Nephron (organoid): Measurements from ENCODE around the gene AOX1.
A peak's percentile ranks its signal among the peaks of the same experiment; 100 is the strongest.

Experiments used
- H3K27ac Mint-ChIP-seq, 3 experiments: 2 replicates each; pipeline ENCODE4 v1.8.0; 2020; ENCODE audit warnings: mixed read lengths in 3 of 3, mild to moderate bottlenecking in 2 of 3, moderate library complexity in 1 of 3
- H3K27me3 Mint-ChIP-seq: 2 replicates; pipeline ENCODE4 v1.8.0; 2021; ENCODE audit warnings: low read depth, mild to moderate bottlenecking, moderate library complexity, mixed read lengths
- H3K36me3 Mint-ChIP-seq: 2 replicates; pipeline ENCODE4 v1.8.0; 2020; ENCODE audit warnings: low read depth, mixed read lengths
- H3K4me1 Mint-ChIP-seq: 2 replicates; pipeline ENCODE4 v1.8.0; 2020; ENCODE audit warnings: mixed read lengths
- H3K4me3 Mint-ChIP-seq, 3 experiments: 2 replicates each; pipeline ENCODE4 v1.8.0; 2020; ENCODE audit warnings: mild to moderate bottlenecking in 3 of 3, mixed read lengths in 3 of 3, moderate library complexity in 2 of 3
- H3K9me3 Mint-ChIP-seq: 2 replicates; pipeline ENCODE4 v1.8.0; 2020; ENCODE audit warnings: mixed read lengths
- TF ChIP-seq, protein P1 (sequence below), 3 experiments: fragments of 200-600 bp; sonication (generic); IDR thresholded peaks; one replicate each; pipeline ENCODE4 v1.5.0; 2021; ENCODE audit warnings: antibody characterized with exemption in 3 of 3; ENCODE audit not compliant: unreplicated experiment in 3 of 3

The AOX1 gene

DNA sequence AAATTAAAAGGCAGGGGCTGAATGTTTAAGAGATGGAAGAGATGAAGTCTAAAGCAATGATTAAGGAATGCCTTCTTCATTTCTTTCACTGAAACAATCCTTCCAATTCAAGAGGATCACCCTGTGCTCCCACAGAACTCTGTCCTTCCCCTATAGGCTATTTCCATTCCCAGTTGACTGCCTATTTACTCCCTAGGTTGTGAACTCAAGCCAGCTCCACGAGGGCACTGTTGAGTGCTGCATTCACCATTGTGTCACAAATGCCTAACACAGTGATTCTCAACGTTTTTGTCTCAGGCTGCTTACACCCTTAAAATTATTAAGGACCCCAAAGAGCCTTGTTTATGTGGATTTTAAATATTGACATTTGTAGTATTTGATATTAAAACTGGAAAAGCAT is 112.4 kb downstream of the AOX1 start:
- Mint-ChIP-seq H3K27ac (no peak overlapping the region), H3K4me3 (no peak overlapping the region), H3K27me3 (no peaks in the 10 kb centered on the region), H3K4me1 (no peaks in the 10 kb centered on the region), H3K9me3 (no peaks in the 10 kb centered on the region), H3K36me3 (no peaks in the 10 kb centered on the region)
- TF ChIP-seq, protein P1, sequence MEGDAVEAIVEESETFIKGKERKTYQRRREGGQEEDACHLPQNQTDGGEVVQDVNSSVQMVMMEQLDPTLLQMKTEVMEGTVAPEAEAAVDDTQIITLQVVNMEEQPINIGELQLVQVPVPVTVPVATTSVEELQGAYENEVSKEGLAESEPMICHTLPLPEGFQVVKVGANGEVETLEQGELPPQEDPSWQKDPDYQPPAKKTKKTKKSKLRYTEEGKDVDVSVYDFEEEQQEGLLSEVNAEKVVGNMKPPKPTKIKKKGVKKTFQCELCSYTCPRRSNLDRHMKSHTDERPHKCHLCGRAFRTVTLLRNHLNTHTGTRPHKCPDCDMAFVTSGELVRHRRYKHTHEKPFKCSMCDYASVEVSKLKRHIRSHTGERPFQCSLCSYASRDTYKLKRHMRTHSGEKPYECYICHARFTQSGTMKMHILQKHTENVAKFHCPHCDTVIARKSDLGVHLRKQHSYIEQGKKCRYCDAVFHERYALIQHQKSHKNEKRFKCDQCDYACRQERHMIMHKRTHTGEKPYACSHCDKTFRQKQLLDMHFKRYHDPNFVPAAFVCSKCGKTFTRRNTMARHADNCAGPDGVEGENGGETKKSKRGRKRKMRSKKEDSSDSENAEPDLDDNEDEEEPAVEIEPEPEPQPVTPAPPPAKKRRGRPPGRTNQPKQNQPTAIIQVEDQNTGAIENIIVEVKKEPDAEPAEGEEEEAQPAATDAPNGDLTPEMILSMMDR (IDR thresholded peaks at IDR 0.05; ENCODE audit: unreplicated experiment in 3 of 3): no peak

DNA sequence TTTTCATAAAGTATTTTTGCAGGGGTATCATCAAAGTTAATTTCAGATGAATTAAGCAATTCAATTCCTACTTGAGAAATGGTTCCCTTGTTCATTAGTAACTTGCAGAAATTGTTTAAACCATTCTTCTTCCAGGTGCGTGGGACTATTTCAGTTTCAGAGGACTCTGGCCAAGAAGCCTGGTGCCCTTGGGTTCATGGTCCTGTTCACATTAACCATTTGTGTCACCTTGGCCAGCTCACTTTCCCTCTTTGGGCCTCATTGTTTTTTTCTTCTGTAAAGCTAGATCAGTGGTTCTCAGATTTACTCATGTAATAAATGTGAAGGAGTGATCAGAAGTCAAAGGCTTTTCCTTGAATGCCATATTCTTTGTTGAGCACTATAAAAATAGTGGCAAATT is 113.5 kb downstream of the AOX1 start:
- Mint-ChIP-seq H3K4me1 (no peaks in the 10 kb centered on the region), H3K4me3 (no peak overlapping the region), H3K36me3 (no peaks in the 10 kb centered on the region), H3K9me3 (no peaks in the 10 kb centered on the region), H3K27ac (no peak overlapping the region), H3K27me3 (no peaks in the 10 kb centered on the region)
- TF ChIP-seq, protein P1 (IDR thresholded peaks at IDR 0.05; ENCODE audit: unreplicated experiment in 3 of 3): no peak

DNA sequence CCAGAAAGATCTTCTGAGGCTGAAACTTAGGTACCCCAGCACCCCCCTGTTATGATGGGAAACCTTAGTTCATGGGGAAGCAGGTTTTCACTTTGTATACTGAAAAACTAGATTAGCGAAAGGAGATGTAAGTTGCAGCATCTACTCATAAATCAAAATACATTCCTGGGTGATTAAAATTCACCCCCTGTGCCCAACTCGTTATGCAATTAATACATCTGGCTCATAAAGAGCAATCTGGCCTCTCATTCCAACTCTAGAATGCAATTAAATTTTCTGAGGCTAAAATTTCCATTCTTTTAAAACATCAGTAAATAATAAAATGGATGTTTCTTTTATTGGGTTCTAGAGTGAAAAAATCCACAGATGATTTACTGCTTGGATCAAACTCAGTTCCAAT is 115.0 kb downstream of the AOX1 start:
- H3K27ac Mint-ChIP-seq: no peak overlapping the region

DNA sequence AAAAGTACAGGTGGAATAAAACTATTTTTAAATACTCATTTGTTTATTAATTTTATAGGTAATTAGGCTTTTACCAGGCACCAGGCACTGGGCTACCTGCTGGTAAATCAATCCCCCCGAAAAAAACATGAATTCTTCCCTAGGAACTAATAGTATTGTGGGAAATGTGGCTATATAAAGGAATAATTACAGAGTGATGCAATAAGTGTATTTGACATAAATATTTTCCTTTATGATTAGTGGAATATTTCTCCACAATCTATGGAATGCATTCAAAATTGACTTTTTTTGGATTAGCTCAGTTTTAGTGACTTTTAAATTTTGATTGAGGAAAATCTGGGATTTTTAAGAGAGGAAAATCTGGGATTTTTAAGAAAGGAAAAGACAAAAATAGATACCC is 116.2 kb downstream of the AOX1 start:
- peaks cover 6% of the 10 kb centered on the region for H3K4me1 Mint-ChIP-seq
- H3K27me3 Mint-ChIP-seq: no peaks in the 10 kb centered on the region
- H3K4me3 Mint-ChIP-seq: no peak overlapping the region
- H3K9me3 Mint-ChIP-seq: no peaks in the 10 kb centered on the region
- H3K27ac Mint-ChIP-seq: no peak overlapping the region
- no peaks in the 10 kb centered on the region for H3K36me3 Mint-ChIP-seq
- TF ChIP-seq, protein P1 (IDR thresholded peaks at IDR 0.05; ENCODE audit: unreplicated experiment in 3 of 3): no peak

More for the DNA sequence above, 115.0 kb downstream of the AOX1 start:
- Mint-ChIP-seq H3K9me3 (no peaks in the 10 kb centered on the region), H3K27me3 (no peaks in the 10 kb centered on the region), H3K36me3 (no peaks in the 10 kb centered on the region), H3K4me3 (no peak overlapping the region), H3K4me1 (peaks cover 5% of the 10 kb centered on the region)
- TF ChIP-seq, protein P1 (IDR thresholded peaks at IDR 0.05; ENCODE audit: unreplicated experiment in 3 of 3): no peak

DNA sequence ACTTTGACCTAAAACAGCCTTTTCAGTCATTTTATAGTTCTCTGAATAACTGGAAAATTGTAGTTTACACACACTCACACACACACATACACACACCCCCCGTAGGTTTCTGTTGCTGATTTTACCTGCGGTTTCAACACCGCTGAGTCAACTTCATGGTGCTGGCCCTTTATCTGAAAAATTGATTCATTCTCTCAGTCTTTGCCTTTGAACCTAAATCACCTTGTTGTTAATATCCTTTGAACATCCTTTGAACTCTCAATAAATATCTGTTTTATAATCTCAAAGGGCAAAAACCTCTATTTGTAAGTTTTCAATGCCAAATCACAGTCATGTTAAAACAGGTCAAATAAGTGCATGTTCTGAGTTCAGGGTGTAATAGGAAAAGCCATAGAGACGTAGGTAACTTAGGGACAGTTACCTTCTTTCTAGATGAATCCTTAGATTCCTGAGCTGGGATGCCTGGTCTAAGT is 116.9 kb downstream of the AOX1 start:
- Mint-ChIP-seq H3K9me3 (no peaks in the 10 kb centered on the region), H3K4me3 (no peak overlapping the region), H3K4me1 (peaks cover 6% of the 10 kb centered on the region), H3K36me3 (no peaks in the 10 kb centered on the region), H3K27me3 (no peaks in the 10 kb centered on the region), H3K27ac (no peak overlapping the region)
- TF ChIP-seq, protein P1 (IDR thresholded peaks at IDR 0.05; ENCODE audit: unreplicated experiment in 3 of 3): no peak

DNA sequence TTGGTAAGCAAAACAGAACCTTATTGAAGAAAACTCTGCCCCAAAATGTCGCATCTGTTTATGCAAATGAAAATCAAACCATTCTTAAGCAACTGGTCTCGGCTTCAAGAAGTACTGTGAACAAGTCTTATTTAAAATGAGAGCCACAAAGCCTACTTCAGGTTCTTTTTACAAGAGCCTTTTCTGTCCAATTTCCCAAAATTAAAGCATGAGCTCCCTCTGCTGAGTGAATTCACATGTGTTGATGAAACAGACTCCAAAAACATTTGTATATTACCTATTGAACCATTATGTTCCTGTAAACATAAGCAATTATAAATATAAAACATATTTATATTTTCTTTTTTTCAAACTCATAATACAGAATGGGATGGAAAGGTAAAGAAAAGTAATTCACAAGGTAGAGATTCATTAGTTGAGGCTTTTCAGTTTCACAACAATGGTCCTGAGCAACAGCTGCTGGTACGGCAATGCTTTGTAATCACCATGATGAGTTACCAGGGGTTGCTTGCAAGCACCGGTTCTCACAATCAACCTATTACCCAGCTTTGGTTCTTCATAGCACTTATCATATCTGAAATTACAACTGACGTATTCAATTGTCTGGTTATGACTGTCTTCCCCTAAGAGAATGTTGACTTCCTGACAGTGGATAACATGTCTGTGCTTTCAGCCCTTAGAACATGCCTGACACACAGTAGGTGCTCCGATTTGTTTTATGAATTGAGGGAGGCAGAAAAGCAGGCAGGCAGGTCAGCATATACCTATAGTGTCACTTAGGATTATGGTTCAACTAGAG is 117.5 kb downstream of the AOX1 start:
- Mint-ChIP-seq H3K27me3 (no peaks in the 10 kb centered on the region), H3K36me3 (no peaks in the 10 kb centered on the region), H3K4me3 (no peak overlapping the region), H3K9me3 (no peaks in the 10 kb centered on the region), H3K4me1 (peaks cover 6% of the 10 kb centered on the region), H3K27ac (no peak overlapping the region)
- TF ChIP-seq, protein P1 (IDR thresholded peaks at IDR 0.05; ENCODE audit: unreplicated experiment in 3 of 3): peak; percentile 61 to 69 (median 65)
